22Rv1 (cell line): ENCODE measurements around the gene SMAP2.
"Not testable (repeated sequence)": the region's sequence is repeated elsewhere in the genome, so short reads cannot be mapped to it uniquely, and the experiment has no call there.

Experiments
- H3K27ac ChIP-seq: fragments of 450-650 bp; 2 replicates; pipeline ENCODE4 v1.5.1; 2017
- CTCF ChIP-seq: fragments of 450-650 bp; IDR thresholded peaks from 2 replicates; pipeline ENCODE4 v1.5.1; 2017; ENCODE audit warnings: mild to moderate bottlenecking
- ZFX ChIP-seq: fragments of 450-650 bp; IDR thresholded peaks from 2 replicates; pipeline ENCODE4 v1.6.1; 2017; ENCODE audit warnings: antibody characterized with exemption, borderline replicate concordance

Gene SMAP2

DNA sequence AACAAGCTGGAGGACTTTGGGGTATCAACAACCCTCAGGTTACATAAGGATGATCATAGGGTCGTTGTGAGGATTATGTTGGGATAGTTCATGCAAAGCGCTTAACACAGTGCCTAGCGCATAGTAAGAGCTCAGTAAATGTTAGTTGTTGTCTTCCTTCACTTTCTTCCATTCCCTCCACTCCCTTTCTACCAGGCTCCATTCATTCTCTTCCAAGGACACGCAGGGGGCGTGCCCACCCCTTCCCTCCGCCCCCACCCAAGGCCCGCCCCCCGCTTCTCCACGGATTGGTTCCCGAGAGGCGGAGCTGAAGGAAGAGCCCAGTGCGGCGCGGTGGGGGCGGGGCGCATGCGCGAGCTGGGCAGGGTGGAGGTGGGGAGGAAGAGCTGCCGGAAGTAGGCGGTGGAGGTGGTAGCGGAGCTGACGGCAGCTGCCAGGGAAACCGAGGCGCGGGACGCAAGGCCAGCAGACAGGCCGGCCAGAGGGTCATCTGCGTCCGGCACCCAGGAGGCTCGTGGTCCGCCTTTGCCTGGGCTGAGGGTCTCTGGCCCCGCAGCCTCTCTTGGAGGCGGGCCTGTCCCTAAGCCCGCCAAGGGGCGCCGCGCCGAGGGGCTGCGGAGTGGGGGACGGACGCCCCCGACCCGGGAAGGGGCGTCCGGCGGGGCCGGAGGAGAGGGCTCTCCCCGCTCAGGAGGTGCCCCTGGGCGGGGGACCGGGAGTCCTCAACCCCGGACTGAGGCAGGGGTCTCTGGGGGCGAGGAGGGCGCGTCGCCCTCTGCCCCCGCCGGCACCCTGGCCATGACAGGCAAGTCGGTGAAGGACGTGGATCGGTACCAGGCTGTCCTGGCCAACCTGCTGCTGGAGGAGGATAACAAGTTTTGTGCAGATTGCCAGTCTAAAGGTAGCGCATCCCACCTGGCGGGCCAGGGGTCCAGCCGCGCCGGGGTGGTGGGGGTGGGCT, at the start of gene SMAP2:
Gene SMAP2, plus strand, starts transcription at position 405 of the 961 bp plus-strand sequence. Its CDS starts 394 bp downstream, at position 799.
- TF ChIP-seq CTCF (no peak), ZFX (no peak)
- H3K27ac ChIP-seq = peak within 1 kb of the TSS; percentile 76

- not testable (repeated sequence) for H3K27ac ChIP-seq
Observed at GRCh38 chr1:40331403-40331802, 42.1 kb upstream of the SMAP2 start.

DNA sequence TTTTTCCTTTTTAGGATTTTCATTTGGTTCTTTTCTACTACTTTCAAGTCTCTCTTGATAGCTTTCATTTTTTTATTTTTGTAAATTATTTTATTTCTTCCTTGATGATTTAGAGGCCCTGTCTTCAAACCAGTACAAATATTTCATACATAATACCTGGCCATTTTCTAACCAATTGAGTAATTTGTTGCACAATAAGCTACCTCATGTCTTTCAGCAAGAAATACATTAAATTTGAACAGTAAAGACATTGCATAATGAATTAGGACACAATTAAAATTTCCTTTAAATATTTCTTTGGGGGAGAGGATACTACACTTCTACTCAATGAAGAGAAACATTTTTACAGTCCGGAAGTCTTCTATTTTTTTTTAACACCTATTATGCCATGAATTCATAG, 40.8 kb upstream of the SMAP2 start:
- no peak for TF ChIP-seq CTCF
- no peak for TF ChIP-seq ZFX
- H3K27ac ChIP-seq = no peak overlapping the region

GRCh38 chr1:40337443-40337842, 36.1 kb upstream of the SMAP2 start:
- TF ChIP-seq ZFX (no peak), CTCF (no peak)
- H3K27ac ChIP-seq = no peak overlapping the region

GRCh38 chr1:40338745-40339419, 34.6 kb upstream of the SMAP2 start:
- TF ChIP-seq CTCF (peak; percentile 98), ZFX (no peak)
- no peak overlapping the region for H3K27ac ChIP-seq

DNA sequence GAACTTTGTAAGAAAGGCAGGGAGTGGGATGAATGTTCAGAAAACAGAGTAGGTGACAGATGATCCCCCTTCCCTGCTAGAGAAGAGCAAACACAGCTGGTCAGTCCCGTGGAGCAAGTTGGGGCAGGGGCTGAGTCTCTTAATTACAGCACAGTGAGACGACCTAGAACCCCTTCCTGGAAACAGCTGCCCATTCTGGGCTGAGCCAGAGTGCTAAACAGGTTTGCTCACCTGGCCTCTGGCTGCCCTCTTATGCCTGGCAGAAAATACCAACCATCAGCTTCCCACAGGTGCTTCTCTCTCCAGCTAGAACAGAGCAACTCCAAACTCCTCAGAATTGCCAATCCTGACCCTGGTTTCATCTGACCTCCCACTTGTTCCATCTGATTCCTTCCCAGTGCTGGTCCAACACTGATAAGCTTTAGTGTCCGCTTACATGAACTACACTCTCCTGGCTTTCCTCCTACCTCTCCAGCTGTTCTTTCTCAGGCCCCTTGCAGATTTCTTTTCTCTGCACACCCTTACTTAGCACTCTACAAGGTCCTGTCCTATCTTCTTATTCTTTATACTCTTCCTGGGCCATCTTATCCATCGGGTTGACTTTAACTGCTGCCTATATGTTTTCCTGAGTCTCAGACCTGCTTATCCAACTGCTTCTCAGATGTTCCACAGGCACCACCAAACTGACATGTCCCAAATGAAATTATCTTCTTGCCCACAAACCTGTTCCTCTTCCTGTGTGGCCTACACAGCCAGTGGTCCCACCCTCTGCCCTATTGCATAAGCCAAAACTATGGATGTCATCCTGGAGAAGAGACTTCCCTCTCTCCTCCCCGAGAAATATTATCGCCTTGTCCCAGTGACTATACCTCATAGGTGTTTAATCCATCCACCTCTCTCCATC, 33.9 kb upstream of the SMAP2 start:
- TF ChIP-seq ZFX (no peak), CTCF (no peak)
- H3K27ac ChIP-seq = no peak overlapping the region
